ENCODE measurements around the gene GRK5. TPM values are rescaled to one million over a fixed set of nuclear protein-coding genes. Genes with fewer than 3 reads are reported as not detected.

Gene GRK5
- total RNA-seq: 12.5 TPM

- peak within 1 kb of the TSS; percentile 76 for H3K27ac ChIP-seq (ENCODE audit: low read depth, low read length)
- H3K9ac ChIP-seq (ENCODE audit: low read depth in 1 of 3, low read length in 3 of 3): peak within 1 kb of the TSS; percentile 57 to 85 (median 74)
- peaks cover 0 to 2% (median 0%) of the 10 kb centered on the region in 3 donors for H3K36me3 ChIP-seq (ENCODE audit: control insufficient read depth in 3 of 3, insufficient read depth in 3 of 3, low read length in 3 of 3)
- H3K4me1 ChIP-seq (ENCODE audit: control insufficient read depth in 3 of 3, insufficient read depth in 3 of 3, low read length in 3 of 3): peaks cover 27 to 31% (median 31%) of the 10 kb centered on the region in 3 donors
- H3K4me3 ChIP-seq (ENCODE audit: low read length in 3 of 3): peak within 1 kb of the TSS; percentile 75 to 88 (median 87)
- no peaks in the 10 kb centered on the region for H3K9me3 ChIP-seq (ENCODE audit: control insufficient read depth in 3 of 3, low read length in 3 of 3)
- no peaks in the 10 kb centered on the region for H3K27me3 ChIP-seq (ENCODE audit: control insufficient read depth in 3 of 3, insufficient read depth in 3 of 3, low read length in 3 of 3)
Observed at GRCh38 chr10:119207366-119207666, at the start of gene GRK5. Gene GRK5, plus strand, starts transcription at chr10:119207571. Its CDS starts 347 bp downstream, at chr10:119207918.

- Histone ChIP-seq H3K36me3 (ENCODE audit: control insufficient read depth in 3 of 3, insufficient read depth in 3 of 3, low read length in 3 of 3) (peaks cover 47 to 61% (median 47%) of the 10 kb centered on the region in 3 donors), H3K27ac (ENCODE audit: low read depth, low read length) (no peak overlapping the region), H3K4me1 (ENCODE audit: control insufficient read depth in 3 of 3, insufficient read depth in 3 of 3, low read length in 3 of 3) (peaks cover 7 to 15% (median 11%) of the 10 kb centered on the region in 3 donors), H3K4me3 (ENCODE audit: low read length in 3 of 3) (no peak overlapping the region), H3K9me3 (ENCODE audit: control insufficient read depth in 3 of 3, low read length in 3 of 3) (no peaks in the 10 kb centered on the region), H3K9ac (ENCODE audit: low read depth in 1 of 3, low read length in 3 of 3) (no peak overlapping the region), H3K27me3 (ENCODE audit: control insufficient read depth in 3 of 3, insufficient read depth in 3 of 3, low read length in 3 of 3) (no peaks in the 10 kb centered on the region)
Observed at GRCh38 chr10:119159332-119159731, 48.0 kb upstream of the GRK5 start.

- Histone ChIP-seq H3K27me3 (ENCODE audit: control insufficient read depth in 3 of 3, insufficient read depth in 3 of 3, low read length in 3 of 3) (no peaks in the 10 kb centered on the region), H3K36me3 (ENCODE audit: control insufficient read depth in 3 of 3, insufficient read depth in 3 of 3, low read length in 3 of 3) (peaks cover 26 to 40% (median 30%) of the 10 kb centered on the region in 3 donors), H3K27ac (ENCODE audit: low read depth, low read length) (no peak overlapping the region), H3K9ac (ENCODE audit: low read depth in 1 of 3, low read length in 3 of 3) (no peak overlapping the region), H3K9me3 (ENCODE audit: control insufficient read depth in 3 of 3, low read length in 3 of 3) (no peaks in the 10 kb centered on the region), H3K4me3 (ENCODE audit: low read length in 3 of 3) (no peak overlapping the region), H3K4me1 (ENCODE audit: control insufficient read depth in 3 of 3, insufficient read depth in 3 of 3, low read length in 3 of 3) (peaks cover 21 to 30% (median 23%) of the 10 kb centered on the region in 3 donors)
Observed at GRCh38 chr10:119161680-119162451, 45.5 kb upstream of the GRK5 start.

- no peaks in the 10 kb centered on the region for H3K9me3 ChIP-seq (ENCODE audit: control insufficient read depth in 3 of 3, low read length in 3 of 3)
- no peak overlapping the region for H3K4me3 ChIP-seq (ENCODE audit: low read length in 3 of 3)
- H3K9ac ChIP-seq (ENCODE audit: low read depth in 1 of 3, low read length in 3 of 3): no peak overlapping the region
- peaks cover 28 to 39% (median 29%) of the 10 kb centered on the region in 3 donors for H3K36me3 ChIP-seq (ENCODE audit: control insufficient read depth in 3 of 3, insufficient read depth in 3 of 3, low read length in 3 of 3)
- H3K4me1 ChIP-seq (ENCODE audit: control insufficient read depth in 3 of 3, insufficient read depth in 3 of 3, low read length in 3 of 3): peaks cover 21 to 30% (median 23%) of the 10 kb centered on the region in 3 donors
- no peaks in the 10 kb centered on the region for H3K27me3 ChIP-seq (ENCODE audit: control insufficient read depth in 3 of 3, insufficient read depth in 3 of 3, low read length in 3 of 3)
- no peak overlapping the region for H3K27ac ChIP-seq (ENCODE audit: low read depth, low read length)
Observed at GRCh38 chr10:119162452-119163092, 44.8 kb upstream of the GRK5 start.

- Histone ChIP-seq H3K9me3 (ENCODE audit: control insufficient read depth in 3 of 3, low read length in 3 of 3) (no peaks in the 10 kb centered on the region), H3K27ac (ENCODE audit: low read depth, low read length) (peak within 1 kb of the TSS; percentile 92), H3K36me3 (ENCODE audit: control insufficient read depth in 3 of 3, insufficient read depth in 3 of 3, low read length in 3 of 3) (peaks cover 30 to 41% (median 31%) of the 10 kb centered on the region in 3 donors), H3K27me3 (ENCODE audit: control insufficient read depth in 3 of 3, insufficient read depth in 3 of 3, low read length in 3 of 3) (no peaks in the 10 kb centered on the region), H3K4me1 (ENCODE audit: control insufficient read depth in 3 of 3, insufficient read depth in 3 of 3, low read length in 3 of 3) (peaks cover 21 to 30% (median 23%) of the 10 kb centered on the region in 3 donors), H3K9ac (ENCODE audit: low read depth in 1 of 3, low read length in 3 of 3) (peak within 1 kb of the TSS; percentile 90 to 99 (median 99)), H3K4me3 (ENCODE audit: low read length in 3 of 3) (peak within 1 kb of the TSS; percentile 90 to 98 (median 93))
Observed at GRCh38 chr10:119165171-119166117, 41.9 kb upstream of the GRK5 start, which contains the start of gene SFXN4. Gene SFXN4, minus strand, starts transcription at chr10:119165714. Its CDS starts 67 bp downstream, at chr10:119165647.

GRCh38 chr10:119166118-119166500 is 41.3 kb upstream of the GRK5 start:
- peak overlapping the region; percentile 90 to 98 (median 93) for H3K4me3 ChIP-seq (ENCODE audit: low read length in 3 of 3)
- peaks cover 29 to 36% (median 32%) of the 10 kb centered on the region in 3 donors for H3K36me3 ChIP-seq (ENCODE audit: control insufficient read depth in 3 of 3, insufficient read depth in 3 of 3, low read length in 3 of 3)
- H3K9me3 ChIP-seq (ENCODE audit: control insufficient read depth in 3 of 3, low read length in 3 of 3): no peaks in the 10 kb centered on the region
- peaks cover 21 to 30% (median 23%) of the 10 kb centered on the region in 3 donors for H3K4me1 ChIP-seq (ENCODE audit: control insufficient read depth in 3 of 3, insufficient read depth in 3 of 3, low read length in 3 of 3)
- H3K27ac ChIP-seq (ENCODE audit: low read depth, low read length): peak overlapping the region; percentile 92
- H3K27me3 ChIP-seq (ENCODE audit: control insufficient read depth in 3 of 3, insufficient read depth in 3 of 3, low read length in 3 of 3): no peaks in the 10 kb centered on the region
- peak overlapping the region; percentile 90 to 99 (median 99) for H3K9ac ChIP-seq (ENCODE audit: low read depth in 1 of 3, low read length in 3 of 3)

GRCh38 chr10:119166564-119166963 is 40.8 kb upstream of the GRK5 start:
- Histone ChIP-seq H3K36me3 (ENCODE audit: control insufficient read depth in 3 of 3, insufficient read depth in 3 of 3, low read length in 3 of 3) (peaks cover 30 to 37% (median 36%) of the 10 kb centered on the region in 3 donors), H3K9ac (ENCODE audit: low read depth in 1 of 3, low read length in 3 of 3) (peak overlapping the region in 2 of 3 donors; percentile 90 to 99), H3K27ac (ENCODE audit: low read depth, low read length) (peak overlapping the region; percentile 92), H3K4me1 (ENCODE audit: control insufficient read depth in 3 of 3, insufficient read depth in 3 of 3, low read length in 3 of 3) (peaks cover 18 to 28% (median 22%) of the 10 kb centered on the region in 3 donors), H3K9me3 (ENCODE audit: control insufficient read depth in 3 of 3, low read length in 3 of 3) (no peaks in the 10 kb centered on the region), H3K4me3 (ENCODE audit: low read length in 3 of 3) (peak overlapping the region in 1 of 3 donors; percentile 93), H3K27me3 (ENCODE audit: control insufficient read depth in 3 of 3, insufficient read depth in 3 of 3, low read length in 3 of 3) (no peaks in the 10 kb centered on the region)

- H3K4me1 ChIP-seq (ENCODE audit: control insufficient read depth in 3 of 3, insufficient read depth in 3 of 3, low read length in 3 of 3): peaks cover 16 to 23% (median 19%) of the 10 kb centered on the region in 3 donors
- peaks cover 31 to 40% (median 36%) of the 10 kb centered on the region in 3 donors for H3K36me3 ChIP-seq (ENCODE audit: control insufficient read depth in 3 of 3, insufficient read depth in 3 of 3, low read length in 3 of 3)
- peak overlapping the region; percentile 92 for H3K27ac ChIP-seq (ENCODE audit: low read depth, low read length)
- peak overlapping the region in 1 of 3 donors; percentile 16 for H3K9ac ChIP-seq (ENCODE audit: low read depth in 1 of 3, low read length in 3 of 3)
- H3K9me3 ChIP-seq (ENCODE audit: control insufficient read depth in 3 of 3, low read length in 3 of 3): no peaks in the 10 kb centered on the region
- H3K27me3 ChIP-seq (ENCODE audit: control insufficient read depth in 3 of 3, insufficient read depth in 3 of 3, low read length in 3 of 3): no peaks in the 10 kb centered on the region
- no peak overlapping the region for H3K4me3 ChIP-seq (ENCODE audit: low read length in 3 of 3)
Observed at GRCh38 chr10:119167041-119167440, 40.3 kb upstream of the GRK5 start.

GRCh38 chr10:119174109-119174508 is 33.3 kb upstream of the GRK5 start:
- no peaks in the 10 kb centered on the region for H3K9me3 ChIP-seq (ENCODE audit: control insufficient read depth in 3 of 3, low read length in 3 of 3)
- H3K4me3 ChIP-seq (ENCODE audit: low read length in 3 of 3): no peak overlapping the region
- peaks cover 19 to 22% (median 22%) of the 10 kb centered on the region in 3 donors for H3K4me1 ChIP-seq (ENCODE audit: control insufficient read depth in 3 of 3, insufficient read depth in 3 of 3, low read length in 3 of 3)
- H3K9ac ChIP-seq (ENCODE audit: low read depth in 1 of 3, low read length in 3 of 3): no peak overlapping the region
- no peaks in the 10 kb centered on the region for H3K27me3 ChIP-seq (ENCODE audit: control insufficient read depth in 3 of 3, insufficient read depth in 3 of 3, low read length in 3 of 3)
- peaks cover 38 to 50% (median 50%) of the 10 kb centered on the region in 3 donors for H3K36me3 ChIP-seq (ENCODE audit: control insufficient read depth in 3 of 3, insufficient read depth in 3 of 3, low read length in 3 of 3)
- no peak overlapping the region for H3K27ac ChIP-seq (ENCODE audit: low read depth, low read length)

Data from skeletal muscle tissue (tissue), 4 donors.